A549 treated with AZD9567 at 1 μM for 4 hours (cell line): Measurements from ENCODE around the gene LTA. TPM values are rescaled to one million over a fixed set of nuclear protein-coding genes. Genes with fewer than 3 reads are reported as not detected.

Experiments used
- total RNA-seq: library from RNA; stranded (reverse); fragments of 200-300 nt; extraction: Qiagen RNA extraction; gene quantifications from 5 replicates; pipeline ENCODE4 v1.2.3, GENCODE V29; 2022; ENCODE audit not compliant: insufficient read depth

LTA gene, protein sequence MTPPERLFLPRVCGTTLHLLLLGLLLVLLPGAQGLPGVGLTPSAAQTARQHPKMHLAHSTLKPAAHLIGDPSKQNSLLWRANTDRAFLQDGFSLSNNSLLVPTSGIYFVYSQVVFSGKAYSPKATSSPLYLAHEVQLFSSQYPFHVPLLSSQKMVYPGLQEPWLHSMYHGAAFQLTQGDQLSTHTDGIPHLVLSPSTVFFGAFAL
- 0.07 to 0.21 TPM (median 0.08 TPM) in 3 of 5 replicates, not detected in the others for total RNA-seq

DNA sequence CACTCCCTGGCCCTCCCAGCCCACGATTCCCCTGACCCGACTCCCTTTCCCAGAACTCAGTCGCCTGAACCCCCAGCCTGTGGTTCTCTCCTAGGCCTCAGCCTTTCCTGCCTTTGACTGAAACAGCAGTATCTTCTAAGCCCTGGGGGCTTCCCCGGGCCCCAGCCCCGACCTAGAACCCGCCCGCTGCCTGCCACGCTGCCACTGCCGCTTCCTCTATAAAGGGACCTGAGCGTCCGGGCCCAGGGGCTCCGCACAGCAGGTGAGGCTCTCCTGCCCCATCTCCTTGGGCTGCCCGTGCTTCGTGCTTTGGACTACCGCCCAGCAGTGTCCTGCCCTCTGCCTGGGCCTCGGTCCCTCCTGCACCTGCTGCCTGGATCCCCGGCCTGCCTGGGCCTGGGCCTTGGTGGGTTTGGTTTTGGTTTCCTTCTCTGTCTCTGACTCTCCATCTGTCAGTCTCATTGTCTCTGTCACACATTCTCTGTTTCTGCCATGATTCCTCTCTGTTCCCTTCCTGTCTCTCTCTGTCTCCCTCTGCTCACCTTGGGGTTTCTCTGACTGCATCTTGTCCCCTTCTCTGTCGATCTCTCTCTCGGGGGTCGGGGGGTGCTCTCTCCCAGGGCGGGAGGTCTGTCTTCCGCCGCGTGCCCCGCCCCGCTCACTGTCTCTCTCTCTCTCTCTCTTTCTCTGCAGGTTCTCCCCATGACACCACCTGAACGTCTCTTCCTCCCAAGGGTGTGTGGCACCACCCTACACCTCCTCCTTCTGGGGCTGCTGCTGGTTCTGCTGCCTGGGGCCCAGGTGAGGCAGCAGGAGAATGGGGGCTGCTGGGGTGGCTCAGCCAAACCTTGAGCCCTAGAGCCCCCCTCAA, at the start of gene LTA:
LTA (plus strand) TSS at position 249 of the 871 bp plus-strand sequence; CDS start at position 703, 454 bp downstream.

DNA sequence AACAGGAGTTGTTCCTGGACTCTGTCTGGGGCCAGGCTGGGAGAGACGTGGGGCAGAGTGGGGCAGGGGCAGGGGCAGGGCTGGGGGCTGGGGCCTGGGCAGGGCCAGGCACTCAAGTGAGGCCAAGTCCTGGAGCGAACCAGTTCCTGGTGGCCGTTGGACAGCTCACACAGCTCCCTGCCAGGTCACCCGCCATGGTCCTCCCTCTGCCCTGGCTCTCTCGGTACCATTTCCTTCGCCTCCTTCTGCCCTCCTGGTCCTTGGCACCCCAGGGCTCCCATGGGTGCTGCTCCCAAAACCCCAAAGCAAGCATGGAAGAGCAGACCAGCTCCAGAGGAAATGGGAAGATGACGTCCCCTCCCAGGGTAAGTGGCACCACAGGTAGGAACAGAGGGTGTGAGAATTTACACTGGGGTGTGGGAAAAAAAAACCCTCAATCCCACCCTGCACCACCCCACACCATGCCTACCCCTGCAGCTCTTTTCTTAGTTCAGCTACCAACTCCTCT, 43.2 kb upstream of the LTA start, which contains the start of gene MCCD1:
MCCD1 (plus strand) TSS at position 142 of the 508 bp plus-strand sequence; CDS start at position 195, 53 bp downstream.

DNA sequence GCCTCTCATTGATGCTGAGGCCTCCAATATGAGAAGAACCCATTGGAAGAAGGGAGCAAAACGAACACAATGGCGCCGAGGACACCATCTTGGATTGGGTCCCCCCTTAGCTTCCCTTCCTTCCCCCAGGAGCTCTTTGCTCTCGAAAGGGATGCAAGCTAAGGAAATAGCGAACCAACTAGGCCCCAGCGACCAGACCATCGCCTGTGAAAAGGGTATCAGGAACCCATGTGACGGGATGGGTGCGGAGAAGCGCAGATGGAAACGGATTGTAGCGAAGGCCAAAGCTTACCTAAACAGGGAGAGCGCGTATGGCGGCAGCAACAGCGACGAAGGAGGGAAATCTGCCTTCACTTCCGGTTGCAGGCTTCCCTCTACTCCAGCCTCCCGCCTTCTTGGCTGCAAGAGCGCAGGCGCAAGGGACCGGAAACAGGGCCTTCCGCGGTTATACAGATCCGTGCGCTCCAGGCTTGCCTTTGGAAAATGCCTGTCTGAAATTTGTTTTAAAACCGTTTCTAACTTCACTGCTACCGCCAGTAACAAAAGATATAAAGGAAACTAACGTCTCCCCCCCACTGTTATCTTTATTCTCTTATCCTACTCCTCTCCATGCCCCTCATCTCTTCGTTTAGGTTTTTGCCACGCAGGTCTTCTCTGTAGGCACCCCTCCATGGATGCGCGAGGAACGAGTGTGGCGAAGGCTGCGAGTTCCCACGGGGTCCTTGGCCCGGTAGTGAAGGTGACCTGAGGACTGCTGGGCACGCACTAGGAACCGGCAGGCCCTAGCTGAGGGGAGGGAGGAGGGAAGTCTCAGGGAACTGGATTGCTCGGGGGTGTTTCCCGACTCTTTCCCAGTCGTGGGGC, 30.2 kb upstream of the LTA start, which contains the start of gene DDX39B:
DDX39B (minus strand) TSS at position 346 of the 864 bp plus-strand sequence. CDS start 1,471 bp downstream, outside the sequence.

GRCh38 chr6:31546339-31546957, 25.6 kb upstream of the LTA start, which contains the start of gene ATP6V1G2:
Gene ATP6V1G2, minus strand, starts transcription at chr6:31546608. Its CDS starts 49 bp downstream, at chr6:31546559.

DNA sequence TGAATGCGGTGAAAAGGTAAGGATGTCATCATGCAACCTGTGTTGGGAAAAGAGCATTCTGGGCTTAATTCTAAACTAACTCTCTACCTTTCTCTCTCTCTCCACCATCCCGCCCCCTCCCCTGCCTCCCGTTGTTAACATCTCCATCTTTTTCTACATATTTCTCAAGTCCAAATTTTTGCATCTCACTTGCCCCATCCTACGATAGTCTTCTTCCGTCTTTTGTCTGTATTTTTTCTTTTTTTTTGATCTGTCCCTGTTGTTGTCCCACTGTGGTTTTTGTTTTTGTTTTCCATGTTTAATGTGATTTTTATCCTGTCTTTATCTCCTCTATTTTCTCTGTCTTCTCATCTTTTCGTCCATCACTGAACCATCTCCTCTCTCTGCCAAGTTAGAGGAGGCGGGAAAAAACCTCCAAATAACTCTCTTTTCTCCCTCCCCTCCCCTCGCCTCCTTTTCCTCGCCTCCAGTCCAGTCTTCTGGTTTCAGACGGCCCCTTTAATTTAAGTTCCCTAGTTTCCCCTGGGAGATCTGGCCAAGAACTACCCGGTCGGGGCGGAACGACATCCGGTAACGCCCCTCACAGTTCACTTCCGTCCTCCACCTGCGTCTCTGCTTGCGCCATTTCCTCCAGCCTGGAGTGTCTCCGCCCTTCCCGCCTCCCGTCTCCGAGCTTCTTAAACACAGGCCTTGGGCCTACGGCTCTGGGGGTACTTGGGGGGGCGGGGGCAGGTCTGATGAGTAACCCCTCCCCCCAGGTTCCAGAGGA, 24.9 kb upstream of the LTA start, which contains the start of gene NFKBIL1:
NFKBIL1 (plus strand) TSS at position 651 of the 769 bp plus-strand sequence; CDS start at position 738, 87 bp downstream.

DNA sequence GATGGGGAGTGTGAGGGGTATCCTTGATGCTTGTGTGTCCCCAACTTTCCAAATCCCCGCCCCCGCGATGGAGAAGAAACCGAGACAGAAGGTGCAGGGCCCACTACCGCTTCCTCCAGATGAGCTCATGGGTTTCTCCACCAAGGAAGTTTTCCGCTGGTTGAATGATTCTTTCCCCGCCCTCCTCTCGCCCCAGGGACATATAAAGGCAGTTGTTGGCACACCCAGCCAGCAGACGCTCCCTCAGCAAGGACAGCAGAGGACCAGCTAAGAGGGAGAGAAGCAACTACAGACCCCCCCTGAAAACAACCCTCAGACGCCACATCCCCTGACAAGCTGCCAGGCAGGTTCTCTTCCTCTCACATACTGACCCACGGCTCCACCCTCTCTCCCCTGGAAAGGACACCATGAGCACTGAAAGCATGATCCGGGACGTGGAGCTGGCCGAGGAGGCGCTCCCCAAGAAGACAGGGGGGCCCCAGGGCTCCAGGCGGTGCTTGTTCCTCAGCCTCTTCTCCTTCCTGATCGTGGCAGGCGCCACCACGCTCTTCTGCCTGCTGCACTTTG, 3.3 kb downstream of the LTA start, which contains the start of gene TNF:
TNF (plus strand) TSS at position 231 of the 567 bp plus-strand sequence; CDS start at position 408, 177 bp downstream.

DNA sequence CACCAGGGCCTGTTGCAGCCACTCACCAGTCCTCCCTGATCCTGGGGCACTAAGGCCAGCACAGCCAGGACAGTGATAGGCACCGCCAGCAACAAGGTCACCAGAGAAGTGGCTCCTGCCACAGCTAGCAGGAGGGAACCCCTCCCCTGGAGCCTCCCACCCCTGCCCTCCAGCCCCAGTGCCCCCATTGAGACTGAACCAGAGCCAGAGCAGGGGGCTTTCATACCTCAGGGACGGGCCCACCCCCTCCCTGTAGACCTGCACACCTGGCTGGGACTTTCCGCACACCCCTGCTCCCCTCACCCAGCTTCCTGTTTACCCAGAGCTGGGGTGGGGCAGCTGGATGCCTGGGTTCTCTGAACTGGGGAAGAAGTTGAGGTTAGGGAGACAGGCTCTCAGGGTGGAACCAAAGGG, 10.1 kb downstream of the LTA start, which contains the start of gene LTB:
LTB (minus strand) TSS at position 195 of the 414 bp plus-strand sequence; CDS start at position 188, 7 bp downstream.

DNA sequence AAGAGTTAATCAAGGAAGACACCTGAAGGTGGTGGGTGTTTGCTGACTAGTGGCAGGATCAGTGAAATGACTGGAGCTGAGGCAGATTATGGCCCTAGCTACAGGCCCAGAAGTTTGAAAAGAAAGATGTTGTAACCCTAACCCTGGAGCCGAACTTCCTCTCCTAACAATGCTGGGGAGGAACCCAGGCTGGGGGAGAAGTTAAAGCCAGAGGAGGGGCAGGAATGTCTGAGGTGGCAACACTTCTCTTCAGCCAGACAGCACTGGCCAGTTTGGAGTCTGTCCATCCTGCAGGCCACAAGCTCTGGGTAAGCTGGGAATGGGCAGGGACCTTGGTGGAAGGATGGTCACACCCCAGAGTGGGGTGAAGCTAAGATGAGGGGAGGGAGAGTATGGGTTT, 13.9 kb downstream of the LTA start, which contains the start of gene LST1:
LST1 (plus strand) TSS at position 270 of the 400 bp plus-strand sequence. CDS start 1,023 bp downstream, outside the sequence.

GRCh38 chr6:31614684-31615578, 42.8 kb downstream of the LTA start, which contains the start of gene AIF1:
Gene AIF1, plus strand, starts transcription at chr6:31615234. Its CDS starts 96 bp downstream, at chr6:31615330.

GRCh38 chr6:31620586-31621319, 48.7 kb downstream of the LTA start, which contains the start of gene PRRC2A:
Gene PRRC2A, plus strand, starts transcription at chr6:31620715. Its CDS starts 2,075 bp downstream, at chr6:31622790.

Other genes starting within 250 kb of the LTA start
- 26.6 to 30.8 TPM (median 28.4 TPM) in 5 replicates for gene HLA-B, start 215.1 kb upstream of the LTA start, total RNA-seq
- 30.4 to 38.8 TPM (median 31.3 TPM) in 5 replicates for gene MICA, start 168.7 kb upstream of the LTA start, total RNA-seq
- 6.3 to 10.0 TPM (median 7.2 TPM) in 5 replicates for gene MICB, start 74.1 kb upstream of the LTA start, total RNA-seq
- gene MCCD1, start 43.3 kb upstream of the LTA start, total RNA-seq: not detected in 5 replicates
- 335 to 403 TPM (median 384 TPM) in 5 replicates for gene DDX39B, start 30.3 kb upstream of the LTA start, total RNA-seq
- 0.43 to 0.72 TPM (median 0.55 TPM) in 4 of 5 replicates, not detected in the other for gene ATP6V1G2, start 25.7 kb upstream of the LTA start, total RNA-seq
- 10.5 to 15.8 TPM (median 11.3 TPM) in 5 replicates for gene NFKBIL1, start 24.7 kb upstream of the LTA start, total RNA-seq
- gene TNF, start 3.3 kb downstream of the LTA start, total RNA-seq: 0.09 to 0.10 TPM (median 0.10 TPM) in 3 of 5 replicates, not detected in the others
- 0.28 to 0.37 TPM (median 0.33 TPM) in 4 of 5 replicates, not detected in the other for gene LTB, start 10.1 kb downstream of the LTA start, total RNA-seq
- gene LST1, start 14.0 kb downstream of the LTA start, total RNA-seq: 0.36 to 0.58 TPM (median 0.39 TPM) in 3 of 5 replicates, not detected in the others
- not detected in 5 replicates for gene NCR3, start 20.7 kb downstream of the LTA start, total RNA-seq
- not detected in 5 replicates for gene AIF1, start 42.9 kb downstream of the LTA start, total RNA-seq
- 51.3 to 92.7 TPM (median 87.1 TPM) in 5 replicates for gene PRRC2A, start 48.4 kb downstream of the LTA start, total RNA-seq
- gene BAG6, start 80.4 kb downstream of the LTA start, total RNA-seq: 106 to 149 TPM (median 137 TPM) in 5 replicates
- 3.0 to 6.4 TPM (median 3.4 TPM) in 5 replicates for gene APOM, start 83.6 kb downstream of the LTA start, total RNA-seq
- 11.3 to 12.5 TPM (median 11.8 TPM) in 5 replicates for gene C6orf47, start 88.5 kb downstream of the LTA start, total RNA-seq
- gene GPANK1, start 92.7 kb downstream of the LTA start, total RNA-seq: 8.7 to 11.6 TPM (median 10.2 TPM) in 5 replicates
- gene CSNK2B, start 93.8 kb downstream of the LTA start, total RNA-seq: 167 to 183 TPM (median 175 TPM) in 5 replicates
- gene LY6G5B, start 97.7 kb downstream of the LTA start, total RNA-seq: 4.5 to 5.2 TPM (median 5.0 TPM) in 4 of 5 replicates, not detected in the other
- 0.87 to 3.8 TPM (median 1.6 TPM) in 5 replicates for gene LY6G5C, start 108.8 kb downstream of the LTA start, total RNA-seq
- 13.9 to 20.0 TPM (median 18.3 TPM) in 5 replicates for gene ABHD16A, start 131.0 kb downstream of the LTA start, total RNA-seq
- not detected in 5 replicates for gene LY6G6F, start 134.6 kb downstream of the LTA start, total RNA-seq
- not detected in 5 replicates for gene LY6G6D, start 143.1 kb downstream of the LTA start, total RNA-seq
- gene LY6G6C, start 149.5 kb downstream of the LTA start, total RNA-seq: 0.09 to 0.12 TPM (median 0.10 TPM) in 3 of 5 replicates, not detected in the others
- gene MPIG6B, start 151.1 kb downstream of the LTA start, total RNA-seq: 0.07 TPM in 1 of 5 replicates, not detected in the others
- 18.1 to 32.1 TPM (median 29.3 TPM) in 5 replicates for gene DDAH2, start 157.0 kb downstream of the LTA start, total RNA-seq
- gene CLIC1, start 164.2 kb downstream of the LTA start, total RNA-seq: 451 to 493 TPM (median 458 TPM) in 5 replicates
- 5.2 to 15.2 TPM (median 14.0 TPM) in 5 replicates for gene MSH5, start 167.7 kb downstream of the LTA start, total RNA-seq
- gene SAPCD1, start 190.4 kb downstream of the LTA start, total RNA-seq: 3.0 to 4.6 TPM (median 3.9 TPM) in 4 of 5 replicates, not detected in the other
- gene VWA7, start 205.0 kb downstream of the LTA start, total RNA-seq: 1.6 to 4.5 TPM (median 1.8 TPM) in 5 replicates
- gene VARS1, start 223.5 kb downstream of the LTA start, total RNA-seq: 46.5 to 58.0 TPM (median 53.6 TPM) in 5 replicates
- gene LSM2, start 234.7 kb downstream of the LTA start, total RNA-seq: 42.7 to 60.2 TPM (median 57.9 TPM) in 5 replicates
- 0.97 to 1.8 TPM (median 1.1 TPM) in 5 replicates for gene HSPA1L, start 243.0 kb downstream of the LTA start, total RNA-seq
- 189 to 295 TPM (median 214 TPM) in 5 replicates for gene HSPA1A, start 243.3 kb downstream of the LTA start, total RNA-seq